ENCODE measurements around the gene MUL1. TPM values are rescaled to one million over a fixed set of nuclear protein-coding genes. Genes with fewer than 3 reads are reported as not detected.
A peak's percentile ranks its signal among the peaks of the same experiment; 100 is the strongest.

MUL1 gene
- polyA plus RNA-seq, 3 donors: 7.2 to 28.1 (median 25.8) TPM

DNA sequence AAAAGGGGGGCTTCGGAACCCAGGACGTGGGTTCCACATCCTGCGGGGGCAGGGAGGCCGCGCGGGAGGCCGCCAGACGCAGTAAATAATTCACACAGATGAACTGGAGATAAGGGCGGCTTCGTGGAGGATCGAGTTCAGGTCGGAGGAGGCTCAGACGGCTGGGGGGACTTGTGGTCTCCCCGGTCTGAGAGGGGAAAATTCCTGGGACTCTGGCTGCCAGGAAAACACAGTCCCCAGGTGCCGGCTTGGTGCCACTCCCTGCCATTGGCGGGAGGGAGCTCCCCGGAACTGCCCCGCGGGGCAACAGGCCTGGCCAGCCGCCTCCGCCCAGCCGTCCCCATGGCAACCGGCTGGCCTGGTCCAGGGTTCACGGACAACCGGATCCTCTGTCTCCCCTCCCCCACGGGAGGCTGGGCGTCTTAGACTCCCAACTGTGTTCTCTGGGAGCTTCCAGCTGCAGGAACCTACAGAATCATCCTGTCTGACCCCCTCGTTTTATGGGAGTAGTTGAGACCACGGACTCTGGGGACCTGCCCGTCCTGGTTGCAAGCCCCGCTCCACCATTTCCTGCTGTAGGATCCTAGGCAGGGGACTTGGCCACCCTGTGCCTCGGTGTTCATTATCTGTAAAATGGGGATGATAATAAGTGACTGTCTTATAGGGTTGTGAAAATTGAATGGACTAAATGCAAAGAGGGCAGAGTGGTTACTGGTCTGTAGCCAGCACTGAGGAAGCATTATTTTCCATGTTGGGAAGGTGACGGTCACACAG, 31.5 kb downstream of the MUL1 start:
- H2AFZ ChIP-seq (ENCODE audit: insufficient read depth, low read depth, low read length, poor library complexity, severe bottlenecking): no peak overlapping the region
- 6% methylated on average over 27 of the region's 33 CpGs for WGBS (ENCODE audit: insufficient coverage)
- intact Hi-C loops (cut with micrococcal nuclease): no loop called here

DNA sequence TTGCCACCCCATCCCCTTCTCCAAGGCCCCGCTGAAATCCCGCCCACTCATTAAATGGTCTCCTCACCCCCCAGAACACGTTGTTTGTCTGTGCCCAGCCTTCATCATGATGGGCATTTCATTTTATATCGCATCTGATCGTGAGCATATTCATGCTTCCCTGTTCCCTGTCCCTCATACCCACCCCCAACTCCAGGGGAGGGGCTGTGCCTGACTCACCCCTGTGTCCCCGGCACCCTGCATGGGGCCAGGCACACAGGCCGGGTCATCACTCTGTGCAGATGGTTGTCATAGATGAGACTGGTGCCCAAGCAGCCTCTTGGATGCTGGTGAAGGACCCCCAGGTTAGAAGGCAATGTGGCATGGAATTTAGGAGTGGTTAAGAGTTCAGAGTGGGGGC, 33.0 kb downstream of the MUL1 start:
- Mint-ChIP-seq H3K36me3 (no peaks in the 10 kb centered on the region), H3K4me1 (peaks cover 3% of the 10 kb centered on the region)

More for the DNA sequence above, 31.5 kb downstream of the MUL1 start:
- H3K4me2 ChIP-seq (replicated peaks; ENCODE audit: extremely low read depth, low read length, poor library complexity, severe bottlenecking): no peak overlapping the region
- H3K27ac ChIP-seq (ENCODE audit: low read depth in 1 of 2, low read length in 2 of 2): no peak overlapping the region
- Mint-ChIP-seq H3K4me3 (peak overlapping the region in 1 of 2 donors; percentile 59), H3K27ac (no peak overlapping the region), H3K9me3 (peaks cover 0 to 2% (median 0%) of the 10 kb centered on the region in 7 donors), H3K27me3 (ENCODE audit: low read depth in 3 of 3) (peaks cover 56 to 87% (median 62%) of the 10 kb centered on the region in 3 donors), H3K36me3 (no peaks in the 10 kb centered on the region), H3K4me1 (peaks cover 3% of the 10 kb centered on the region)
- H3K27me3 ChIP-seq (ENCODE audit: control insufficient read depth in 2 of 2, insufficient read depth in 2 of 2, low read length in 2 of 2): peaks cover 38 to 73% of the 10 kb centered on the region in 2 donors
- no peak for DNase-seq
- H3K4me1 ChIP-seq (ENCODE audit: control insufficient read depth in 1 of 2, insufficient read depth in 2 of 2, low read length in 2 of 2): no peaks in the 10 kb centered on the region
- H3K79me2 ChIP-seq (ENCODE audit: insufficient read depth, low read length): no peaks in the 10 kb centered on the region
- H3K36me3 ChIP-seq (replicated peaks in 1 of 2; ENCODE audit: control insufficient read depth in 1 of 2, insufficient read depth in 2 of 2, low read length in 2 of 2): no peaks in the 10 kb centered on the region
- no peak overlapping the region for H3K9ac ChIP-seq (ENCODE audit: insufficient read depth, low read length, poor library complexity, severe bottlenecking)
- TF ChIP-seq, protein P1, sequence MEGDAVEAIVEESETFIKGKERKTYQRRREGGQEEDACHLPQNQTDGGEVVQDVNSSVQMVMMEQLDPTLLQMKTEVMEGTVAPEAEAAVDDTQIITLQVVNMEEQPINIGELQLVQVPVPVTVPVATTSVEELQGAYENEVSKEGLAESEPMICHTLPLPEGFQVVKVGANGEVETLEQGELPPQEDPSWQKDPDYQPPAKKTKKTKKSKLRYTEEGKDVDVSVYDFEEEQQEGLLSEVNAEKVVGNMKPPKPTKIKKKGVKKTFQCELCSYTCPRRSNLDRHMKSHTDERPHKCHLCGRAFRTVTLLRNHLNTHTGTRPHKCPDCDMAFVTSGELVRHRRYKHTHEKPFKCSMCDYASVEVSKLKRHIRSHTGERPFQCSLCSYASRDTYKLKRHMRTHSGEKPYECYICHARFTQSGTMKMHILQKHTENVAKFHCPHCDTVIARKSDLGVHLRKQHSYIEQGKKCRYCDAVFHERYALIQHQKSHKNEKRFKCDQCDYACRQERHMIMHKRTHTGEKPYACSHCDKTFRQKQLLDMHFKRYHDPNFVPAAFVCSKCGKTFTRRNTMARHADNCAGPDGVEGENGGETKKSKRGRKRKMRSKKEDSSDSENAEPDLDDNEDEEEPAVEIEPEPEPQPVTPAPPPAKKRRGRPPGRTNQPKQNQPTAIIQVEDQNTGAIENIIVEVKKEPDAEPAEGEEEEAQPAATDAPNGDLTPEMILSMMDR (IDR thresholded peaks at IDR 0.05): no peak
- no peaks in the 10 kb centered on the region for H4K20me1 ChIP-seq (ENCODE audit: insufficient read depth, low read length)
- no peak overlapping the region for H3K4me3 ChIP-seq (replicated peaks in 1 of 3; ENCODE audit: low read depth in 2 of 3, low read length in 3 of 3)
- H3K9me3 ChIP-seq (replicated peaks in 1 of 2; ENCODE audit: control insufficient read depth in 1 of 2, insufficient read depth in 1 of 2, low read length in 2 of 2): no peaks in the 10 kb centered on the region

More for the DNA sequence above, 33.0 kb downstream of the MUL1 start:
- H3K4me1 ChIP-seq (ENCODE audit: control insufficient read depth in 1 of 2, insufficient read depth in 2 of 2, low read length in 2 of 2): no peaks in the 10 kb centered on the region
- H3K4me2 ChIP-seq (replicated peaks; ENCODE audit: extremely low read depth, low read length, poor library complexity, severe bottlenecking): no peak overlapping the region
- H3K4me3 ChIP-seq (replicated peaks in 1 of 3; ENCODE audit: low read depth in 2 of 3, low read length in 3 of 3): no peak overlapping the region
- H3K27ac Mint-ChIP-seq: no peak overlapping the region
- no peaks in the 10 kb centered on the region for H3K36me3 ChIP-seq (replicated peaks in 1 of 2; ENCODE audit: control insufficient read depth in 1 of 2, insufficient read depth in 2 of 2, low read length in 2 of 2)
- peaks cover 51 to 72% (median 58%) of the 10 kb centered on the region in 3 donors for H3K27me3 Mint-ChIP-seq (ENCODE audit: low read depth in 3 of 3)
- 67% methylated on average over 7 of the region's 7 CpGs for WGBS (ENCODE audit: insufficient coverage)
- no peak overlapping the region for H3K9ac ChIP-seq (ENCODE audit: insufficient read depth, low read length, poor library complexity, severe bottlenecking)
- H2AFZ ChIP-seq (ENCODE audit: insufficient read depth, low read depth, low read length, poor library complexity, severe bottlenecking): no peak overlapping the region
- intact Hi-C loops (cut with micrococcal nuclease): no loop called here
- TF ChIP-seq, protein P1 (IDR thresholded peaks at IDR 0.05): no peak
- peaks cover 0 to 2% (median 0%) of the 10 kb centered on the region in 7 donors for H3K9me3 Mint-ChIP-seq
- H3K4me3 Mint-ChIP-seq: peak overlapping the region; percentile 14 to 59
- peaks cover 30 to 61% of the 10 kb centered on the region in 2 donors for H3K27me3 ChIP-seq (ENCODE audit: control insufficient read depth in 2 of 2, insufficient read depth in 2 of 2, low read length in 2 of 2)
- no peak overlapping the region for H3K27ac ChIP-seq (ENCODE audit: low read depth in 1 of 2, low read length in 2 of 2)
- no peak for DNase-seq
- no peaks in the 10 kb centered on the region for H3K9me3 ChIP-seq (replicated peaks in 1 of 2; ENCODE audit: control insufficient read depth in 1 of 2, insufficient read depth in 1 of 2, low read length in 2 of 2)
- H3K79me2 ChIP-seq (ENCODE audit: insufficient read depth, low read length): no peaks in the 10 kb centered on the region
- no peaks in the 10 kb centered on the region for H4K20me1 ChIP-seq (ENCODE audit: insufficient read depth, low read length)
